Activated B cell treated with CpG ODN at 0.5 μM for 24 hours (primary cell): ENCODE measurements around the gene RACGAP1. TPM values are rescaled to one million over a fixed set of nuclear protein-coding genes. Genes with fewer than 3 reads are reported as not detected.

Experiments used
- ATAC-seq: fragments of 200-7000 bp; cut with Tn5 transposase; one replicate; pipeline ENCODE4 v1.10.0; 2021; ENCODE audit warnings: low read depth, mild to moderate bottlenecking, moderate library complexity
- CTCF ChIA-PET: fragments of 350-600 bp; sonication (Branson Sonifier 250); formaldehyde crosslinking; loops from one replicate; lab custom pipeline; 2021; ENCODE audit warnings: antibody characterized with exemption; lab: Charles Lee
- POLR2A ChIA-PET: fragments of 350-600 bp; sonication (Branson Sonifier 250); formaldehyde crosslinking; loops from one replicate; lab custom pipeline; 2021; ENCODE audit warnings: antibody characterized with exemption; lab: Charles Lee
- DNase-seq: peaks from one replicate; pipeline ENCODE4 v3.0.0; 2022
- H3K27ac Mint-ChIP-seq: one replicate; pipeline ENCODE4 v1.8.0; 2020; ENCODE audit warnings: mixed read lengths
- H3K27me3 Mint-ChIP-seq: one replicate; pipeline ENCODE4 v1.8.0; 2021; ENCODE audit warnings: mixed read lengths
- H3K36me3 Mint-ChIP-seq: one replicate; pipeline ENCODE4 v1.8.0; 2021; ENCODE audit warnings: low read depth, mixed read lengths
- H3K4me1 Mint-ChIP-seq: one replicate; pipeline ENCODE4 v1.8.0; 2021; ENCODE audit warnings: mixed read lengths
- H3K4me3 Mint-ChIP-seq: one replicate; pipeline ENCODE4 v1.8.0; 2020; ENCODE audit warnings: mild to moderate bottlenecking, mixed read lengths
- H3K9me3 Mint-ChIP-seq: one replicate; pipeline ENCODE4 v1.8.0; 2020; ENCODE audit warnings: mixed read lengths
- intact Hi-C: fragments of 100-400 bp; cut with micrococcal nuclease; formaldehyde crosslinking; loops from one replicate; pipeline ENCODE4 v1.15.1; 2024
- total RNA-seq: library from RNA; stranded (reverse); gene quantifications from 2 replicates; pipeline ENCODE4 v1.2.3, GENCODE V29; 2022
- TF ChIP-seq, protein P1 (sequence below): fragments of 200-600 bp; IDR thresholded peaks from one replicate; pipeline ENCODE4 v1.8.0; 2022; ENCODE audit warnings: antibody characterized with exemption, mild to moderate bottlenecking

Gene RACGAP1
- total RNA-seq, 1 donor from 2014 or later: 12.6 TPM

DNA sequence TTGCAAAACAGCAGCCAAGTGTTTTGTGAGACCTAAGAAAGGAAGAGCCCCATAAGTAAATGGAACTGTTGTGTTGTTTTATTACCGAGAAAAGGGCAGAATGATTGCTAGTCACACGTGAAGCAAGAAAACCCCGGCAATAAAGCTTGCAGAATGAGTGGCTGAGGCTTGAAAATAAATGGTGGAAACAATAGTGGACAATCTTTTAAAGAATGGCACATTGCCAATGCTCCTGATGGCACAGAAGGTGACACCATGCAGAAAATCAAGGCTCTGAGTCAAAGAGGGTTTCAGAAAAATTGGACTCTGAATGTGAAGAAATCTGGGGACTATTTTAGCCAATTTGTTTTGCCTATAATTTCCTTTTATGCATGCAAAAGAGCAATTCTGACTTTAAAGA, 78.8 kb downstream of the RACGAP1 start:
- no peak overlapping the region for H3K4me3 Mint-ChIP-seq

GRCh38 chr12:49946086-49946485, 79.2 kb downstream of the RACGAP1 start:
- Mint-ChIP-seq H3K27me3 (peaks cover 6% of the 10 kb centered on the region), H3K36me3 (no peaks in the 10 kb centered on the region), H3K9me3 (no peaks in the 10 kb centered on the region), H3K27ac (no peak overlapping the region), H3K4me1 (peaks cover 14% of the 10 kb centered on the region), H3K4me3 (no peak overlapping the region)
- CTCF ChIA-PET: interaction anchor here (0.6 to 2.3 kb wide), 17 partner anchors 8 to 453 kb away, joined by 3 to 15 read pairs (median 4); partner anchors contain the start of gene CERS5
- POLR2A ChIA-PET: interaction anchor here (0.6 kb wide), 1 partner anchor 727 kb away, joined by 3 read pairs; no protein-coding TSS in a partner anchor
- DNase-seq (no peak), ATAC-seq (no peak)
- TF ChIP-seq, protein P1, sequence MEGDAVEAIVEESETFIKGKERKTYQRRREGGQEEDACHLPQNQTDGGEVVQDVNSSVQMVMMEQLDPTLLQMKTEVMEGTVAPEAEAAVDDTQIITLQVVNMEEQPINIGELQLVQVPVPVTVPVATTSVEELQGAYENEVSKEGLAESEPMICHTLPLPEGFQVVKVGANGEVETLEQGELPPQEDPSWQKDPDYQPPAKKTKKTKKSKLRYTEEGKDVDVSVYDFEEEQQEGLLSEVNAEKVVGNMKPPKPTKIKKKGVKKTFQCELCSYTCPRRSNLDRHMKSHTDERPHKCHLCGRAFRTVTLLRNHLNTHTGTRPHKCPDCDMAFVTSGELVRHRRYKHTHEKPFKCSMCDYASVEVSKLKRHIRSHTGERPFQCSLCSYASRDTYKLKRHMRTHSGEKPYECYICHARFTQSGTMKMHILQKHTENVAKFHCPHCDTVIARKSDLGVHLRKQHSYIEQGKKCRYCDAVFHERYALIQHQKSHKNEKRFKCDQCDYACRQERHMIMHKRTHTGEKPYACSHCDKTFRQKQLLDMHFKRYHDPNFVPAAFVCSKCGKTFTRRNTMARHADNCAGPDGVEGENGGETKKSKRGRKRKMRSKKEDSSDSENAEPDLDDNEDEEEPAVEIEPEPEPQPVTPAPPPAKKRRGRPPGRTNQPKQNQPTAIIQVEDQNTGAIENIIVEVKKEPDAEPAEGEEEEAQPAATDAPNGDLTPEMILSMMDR: no peak
- intact Hi-C loops: no loop called here

More for the DNA sequence above, 78.8 kb downstream of the RACGAP1 start:
- Mint-ChIP-seq H3K9me3 (no peaks in the 10 kb centered on the region), H3K27me3 (peaks cover 6% of the 10 kb centered on the region), H3K27ac (no peak overlapping the region), H3K36me3 (no peaks in the 10 kb centered on the region), H3K4me1 (peaks cover 14% of the 10 kb centered on the region)
- DNase-seq: no peak
- no peak for ATAC-seq
- intact Hi-C loops: no loop called here
- ChIA-PET CTCF (interaction anchor here (1.0 to 2.3 kb wide), 9 partner anchors 8 to 109 kb away, joined by 3 to 15 read pairs (median 4); no protein-coding TSS in a partner anchor), POLR2A (no interaction called here)
- TF ChIP-seq, protein P1: no peak

DNA sequence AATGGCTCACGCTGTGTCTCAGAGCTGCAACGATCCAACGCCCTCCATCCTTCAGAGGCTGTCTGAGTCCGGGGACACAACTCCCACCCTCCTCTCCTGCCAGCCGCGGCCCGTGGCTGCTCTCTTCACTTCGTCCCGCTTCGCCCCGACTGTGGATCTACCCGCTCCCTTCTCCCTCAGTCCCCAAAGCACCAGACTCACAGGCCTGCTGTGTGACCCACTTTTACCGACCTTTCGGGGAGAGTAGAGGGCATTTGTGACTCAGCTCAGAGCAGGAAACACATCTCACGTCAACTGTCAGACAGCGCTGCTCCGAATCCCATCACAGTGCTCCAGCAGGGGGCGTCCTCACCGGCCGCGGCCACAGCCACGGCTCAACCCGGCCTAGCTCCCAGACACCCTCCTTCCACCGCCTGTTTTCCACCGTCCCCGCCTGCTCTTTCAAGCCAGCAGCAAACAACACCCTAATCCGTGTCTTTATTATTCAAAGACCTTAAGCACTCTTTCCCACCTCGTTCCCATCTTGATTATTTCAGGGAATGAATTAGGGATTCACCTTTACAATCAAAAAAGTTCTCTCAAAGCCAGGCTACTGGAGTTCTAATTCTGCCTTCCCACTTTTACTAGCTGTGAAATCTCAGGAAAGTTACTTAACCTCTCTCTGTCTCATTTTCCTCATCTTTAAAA, 79.8 kb downstream of the RACGAP1 start:
- intact Hi-C loops: no loop called here
- Mint-ChIP-seq H3K27me3 (peaks cover 6% of the 10 kb centered on the region), H3K36me3 (no peaks in the 10 kb centered on the region), H3K27ac (no peak overlapping the region), H3K9me3 (no peaks in the 10 kb centered on the region), H3K4me1 (peaks cover 14% of the 10 kb centered on the region), H3K4me3 (peak overlapping the region; percentile 77)
- CTCF ChIA-PET: interaction anchor here (0.6 to 2.3 kb wide), 17 partner anchors 8 to 453 kb away, joined by 3 to 15 read pairs (median 4); partner anchors contain the start of gene CERS5
- POLR2A ChIA-PET: interaction anchor here (0.6 kb wide), 2 partner anchors 226 to 726 kb away, joined by 3 to 6 read pairs; no protein-coding TSS in a partner anchor
- DNase-seq (peak; percentile 67), ATAC-seq (peak; percentile 99)
- TF ChIP-seq, protein P1: peak; percentile 65

GRCh38 chr12:49944718-49945117, 80.6 kb downstream of the RACGAP1 start:
- H3K4me1 Mint-ChIP-seq: peaks cover 14% of the 10 kb centered on the region
- H3K9me3 Mint-ChIP-seq: no peaks in the 10 kb centered on the region
- no peaks in the 10 kb centered on the region for H3K36me3 Mint-ChIP-seq
- H3K4me3 Mint-ChIP-seq: no peak overlapping the region
- DNase-seq: no peak
- POLR2A ChIA-PET: no interaction called here
- CTCF ChIA-PET: interaction anchor here (1.2 to 1.9 kb wide), 6 partner anchors 7 to 94 kb away, joined by 3 to 15 read pairs (median 6); no protein-coding TSS in a partner anchor
- TF ChIP-seq, protein P1: no peak
- intact Hi-C loops: no loop called here
- no peak for ATAC-seq
- peaks cover 6% of the 10 kb centered on the region for H3K27me3 Mint-ChIP-seq
- no peak overlapping the region for H3K27ac Mint-ChIP-seq

- H3K27me3 Mint-ChIP-seq: peaks cover 6% of the 10 kb centered on the region
- intact Hi-C loops: no loop called here
- no peak overlapping the region for H3K27ac Mint-ChIP-seq
- H3K4me1 Mint-ChIP-seq: peaks cover 14% of the 10 kb centered on the region
- CTCF ChIA-PET: interaction anchor here (1.0 to 2.5 kb wide), 2 partner anchors 23 to 77 kb away, joined by 4 to 9 read pairs; no protein-coding TSS in a partner anchor
- ATAC-seq: no peak
- no peaks in the 10 kb centered on the region for H3K36me3 Mint-ChIP-seq
- no peak for DNase-seq
- TF ChIP-seq, protein P1: no peak
- no peaks in the 10 kb centered on the region for H3K9me3 Mint-ChIP-seq
- POLR2A ChIA-PET: no interaction called here
- no peak overlapping the region for H3K4me3 Mint-ChIP-seq
These were observed 81.2 kb downstream of the RACGAP1 start for GRCh38 chr12:49944046-49944445.
